Mesenchymal stem cell (in vitro differentiated cells and primary cell): ENCODE measurements around the gene OR7D4.
A peak's percentile ranks its signal among the peaks of the same experiment; 100 is the strongest.

Source experiments
- DNase-seq: peaks from one replicate; pipeline ENCODE4 v3.0.0-alpha.2; 2013
- H2AFZ ChIP-seq: one replicate; pipeline ENCODE4 v1.6.1; 2013; ENCODE audit warnings: low read depth, mild to moderate bottlenecking, control low read depth, inconsistent platforms, low read length, moderate library complexity
- H2AK5ac ChIP-seq: 2 replicates; pipeline ENCODE4 v1.6.1; 2013; ENCODE audit warnings: low read length, moderate library complexity, mild to moderate bottlenecking, inconsistent platforms; ENCODE audit not compliant: severe bottlenecking
- H2BK120ac ChIP-seq: one replicate; pipeline ENCODE4 v1.6.1; 2013; ENCODE audit warnings: low read depth, mild to moderate bottlenecking, inconsistent platforms, low read length, moderate library complexity
- H2BK12ac ChIP-seq, 2 experiments: one replicate each; pipeline ENCODE4 v1.6.1; 2013; ENCODE audit warnings: inconsistent platforms in 2 of 2, low read length in 2 of 2, mild to moderate bottlenecking in 2 of 2, moderate library complexity in 2 of 2, control low read depth in 1 of 2
- H2BK15ac ChIP-seq: one replicate; pipeline ENCODE4 v1.6.1; 2013; ENCODE audit warnings: mild to moderate bottlenecking, low read depth, inconsistent platforms; ENCODE audit not compliant: poor library complexity, severe bottlenecking
- H2BK5ac ChIP-seq: 2 replicates; pipeline ENCODE4 v1.6.1; 2013; ENCODE audit warnings: low read depth, mild to moderate bottlenecking, low read length, control low read depth, inconsistent platforms; ENCODE audit not compliant: poor library complexity, severe bottlenecking
- H3K14ac ChIP-seq, 2 experiments: one replicate each; pipeline ENCODE4 v1.6.1; 2013; ENCODE audit warnings: inconsistent platforms in 2 of 2, low read length in 2 of 2, control low read depth in 1 of 2, mild to moderate bottlenecking in 1 of 2, moderate library complexity in 1 of 2
- H3K18ac ChIP-seq, 2 experiments: one replicate each; pipeline ENCODE4 v1.6.1; 2013; ENCODE audit warnings: inconsistent platforms in 2 of 2, low read length in 2 of 2, control low read depth in 1 of 2, low read depth in 1 of 2, mild to moderate bottlenecking in 1 of 2
- H3K23ac ChIP-seq, 2 experiments: one replicate each; pipeline ENCODE4 v1.6.1; 2013; ENCODE audit warnings: inconsistent platforms in 2 of 2, low read length in 2 of 2, mild to moderate bottlenecking in 2 of 2, moderate library complexity in 2 of 2, control low read depth in 1 of 2
- H3K27ac ChIP-seq: 2 replicates; pipeline ENCODE4 v1.5.1; 2013; ENCODE audit warnings: mild to moderate bottlenecking, moderate library complexity, low read length, control low read depth, inconsistent platforms; ENCODE audit not compliant: poor library complexity, severe bottlenecking
- H3K27me3 ChIP-seq, 2 experiments: 2 replicates each; pipeline versions ENCODE4 v1.6.1 to v1.7.0; 2013; ENCODE audit warnings: low read length in 2 of 2, mild to moderate bottlenecking in 2 of 2, moderate library complexity in 2 of 2, control low read depth in 1 of 2, inconsistent platforms in 1 of 2; ENCODE audit not compliant: control insufficient read depth in 1 of 2, insufficient read depth in 1 of 2
- H3K36me3 ChIP-seq, 2 experiments: 2 replicates each; pipeline versions ENCODE4 v1.6.1 to v1.7.0; 2013; ENCODE audit warnings: low read length in 2 of 2, control low read depth in 1 of 2, inconsistent platforms in 1 of 2, low read depth in 1 of 2, mild to moderate bottlenecking in 1 of 2; ENCODE audit not compliant: insufficient read depth in 2 of 2, control insufficient read depth in 1 of 2
- H3K4ac ChIP-seq, 2 experiments: one replicate each; pipeline ENCODE4 v1.6.1; 2013; ENCODE audit warnings: inconsistent platforms in 2 of 2, low read length in 2 of 2, mild to moderate bottlenecking in 2 of 2, moderate library complexity in 2 of 2, control low read depth in 1 of 2, low read depth in 1 of 2
- H3K4me1 ChIP-seq: 2 replicates; pipeline ENCODE4 v1.6.1; 2013; ENCODE audit warnings: low read depth, low read length, control low read depth; ENCODE audit not compliant: control insufficient read depth, insufficient read depth
- H3K4me2 ChIP-seq: 2 replicates; pipeline ENCODE4 v1.6.1; 2013; ENCODE audit warnings: low read length, mild to moderate bottlenecking, inconsistent platforms; ENCODE audit not compliant: poor library complexity, severe bottlenecking
- H3K4me3 ChIP-seq, 2 experiments: 2 replicates each; pipeline versions ENCODE4 v1.5.1 to v1.7.0; 2013; ENCODE audit warnings: low read length in 2 of 2, mild to moderate bottlenecking in 2 of 2, control low read depth in 1 of 2, low read depth in 1 of 2; ENCODE audit not compliant: insufficient read depth in 1 of 2
- H3K79me1 ChIP-seq: replicated peaks from 2 replicates; pipeline ENCODE4 v1.6.1; 2013; ENCODE audit warnings: mild to moderate bottlenecking, control low read depth, low read length, inconsistent platforms; ENCODE audit not compliant: poor library complexity, severe bottlenecking
- H3K9ac ChIP-seq: 2 replicates; pipeline ENCODE4 v1.7.0; 2013; ENCODE audit warnings: mild to moderate bottlenecking, low read length, moderate library complexity
- H3K9me3 ChIP-seq: 2 replicates; pipeline ENCODE4 v1.7.0; 2013; ENCODE audit warnings: mild to moderate bottlenecking, low read length; ENCODE audit not compliant: control insufficient read depth
- H4K8ac ChIP-seq: one replicate; pipeline ENCODE4 v1.6.1; 2013; ENCODE audit warnings: inconsistent platforms, mild to moderate bottlenecking, low read length, moderate library complexity
- H4K91ac ChIP-seq: one replicate; pipeline ENCODE4 v1.6.1; 2013; ENCODE audit warnings: mild to moderate bottlenecking, low read length, inconsistent platforms
- WGBS: methylation state at CpG from one replicate; pipeline ENCODE4 v1.1.7; 2013; ENCODE audit warnings: mixed read lengths; 5-methylcytosine and 5-hydroxymethylcytosine counted together

The OR7D4 gene

DNA sequence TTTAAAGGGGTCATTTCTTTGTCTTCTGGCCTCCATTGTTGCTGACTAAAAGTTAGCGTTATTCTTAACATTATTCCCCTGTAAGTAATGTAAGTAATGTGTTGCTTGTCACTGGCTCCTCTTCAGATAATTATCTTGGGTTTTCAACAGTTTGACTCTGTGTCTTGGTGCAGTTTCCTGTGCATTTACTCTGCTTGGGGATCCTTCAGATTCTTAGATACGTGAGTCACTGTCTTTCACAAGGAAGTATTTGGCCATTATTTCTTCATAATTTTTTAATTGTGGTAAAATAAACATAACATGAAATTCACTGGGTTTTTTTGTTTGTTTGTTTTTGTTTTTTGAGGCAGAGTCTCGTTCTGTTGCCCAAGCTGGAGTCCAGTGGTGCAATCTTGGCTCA, 54.1 kb downstream of the OR7D4 start:
- DNase-seq = no peak
- H3K4me1 ChIP-seq = no peaks in the 10 kb centered on the region
- H3K4me3 ChIP-seq = no peak overlapping the region
- no peak overlapping the region for H2AFZ ChIP-seq
- no peak overlapping the region for H4K91ac ChIP-seq
- H3K23ac ChIP-seq = no peak overlapping the region
- no peak overlapping the region for H2BK15ac ChIP-seq
- no peak overlapping the region for H3K18ac ChIP-seq
- WGBS = 92% methylated on average over 2 of the region's 3 CpGs
- no peak overlapping the region for H2BK5ac ChIP-seq
- no peak overlapping the region for H2BK12ac ChIP-seq
- H2AK5ac ChIP-seq = no peak overlapping the region
- H3K4me2 ChIP-seq = no peak overlapping the region
- no peak overlapping the region for H2BK120ac ChIP-seq
- H4K8ac ChIP-seq = no peak overlapping the region
- peaks cover 34% of the 10 kb centered on the region for H3K79me1 ChIP-seq
- H3K27ac ChIP-seq = no peak overlapping the region
- H3K36me3 ChIP-seq = peaks cover 62 to 73% of the 10 kb centered on the region in 2 experiments
- no peaks in the 10 kb centered on the region for H3K27me3 ChIP-seq
- no peak overlapping the region for H3K9ac ChIP-seq
- no peak overlapping the region for H3K14ac ChIP-seq
- peaks cover 64% of the 10 kb centered on the region for H3K9me3 ChIP-seq
- no peak overlapping the region for H3K4ac ChIP-seq

- H2AFZ ChIP-seq = no peak overlapping the region
- H3K9ac ChIP-seq = no peak overlapping the region
- H3K4me3 ChIP-seq = peak overlapping the region in 1 of 2 experiments; percentile 67
- no peak overlapping the region for H3K4ac ChIP-seq
- no peak overlapping the region for H2AK5ac ChIP-seq
- WGBS = 98% methylated on average over 12 of the region's 12 CpGs
- H2BK120ac ChIP-seq = no peak overlapping the region
- H3K27ac ChIP-seq = no peak overlapping the region
- peaks cover 56% of the 10 kb centered on the region for H3K79me1 ChIP-seq
- no peak for DNase-seq
- no peak overlapping the region for H3K18ac ChIP-seq
- H2BK12ac ChIP-seq = no peak overlapping the region
- no peaks in the 10 kb centered on the region for H3K4me1 ChIP-seq
- H3K23ac ChIP-seq = no peak overlapping the region
- no peak overlapping the region for H2BK5ac ChIP-seq
- H3K36me3 ChIP-seq = peaks cover 86 to 95% of the 10 kb centered on the region in 2 experiments
- peaks cover 88% of the 10 kb centered on the region for H3K9me3 ChIP-seq
- no peak overlapping the region for H2BK15ac ChIP-seq
- no peak overlapping the region for H4K91ac ChIP-seq
- no peak overlapping the region for H4K8ac ChIP-seq
- no peaks in the 10 kb centered on the region for H3K27me3 ChIP-seq
- H3K14ac ChIP-seq = no peak overlapping the region
- no peak overlapping the region for H3K4me2 ChIP-seq
Measured at GRCh38 chr19:9161427-9161826, 58.0 kb downstream of the OR7D4 start.
